Measurements from ENCODE around the gene GPR39.

GRCh38 chr2:132676999-132677398 is 260.4 kb downstream of the GPR39 start:
- TF ChIP-seq, protein P1, sequence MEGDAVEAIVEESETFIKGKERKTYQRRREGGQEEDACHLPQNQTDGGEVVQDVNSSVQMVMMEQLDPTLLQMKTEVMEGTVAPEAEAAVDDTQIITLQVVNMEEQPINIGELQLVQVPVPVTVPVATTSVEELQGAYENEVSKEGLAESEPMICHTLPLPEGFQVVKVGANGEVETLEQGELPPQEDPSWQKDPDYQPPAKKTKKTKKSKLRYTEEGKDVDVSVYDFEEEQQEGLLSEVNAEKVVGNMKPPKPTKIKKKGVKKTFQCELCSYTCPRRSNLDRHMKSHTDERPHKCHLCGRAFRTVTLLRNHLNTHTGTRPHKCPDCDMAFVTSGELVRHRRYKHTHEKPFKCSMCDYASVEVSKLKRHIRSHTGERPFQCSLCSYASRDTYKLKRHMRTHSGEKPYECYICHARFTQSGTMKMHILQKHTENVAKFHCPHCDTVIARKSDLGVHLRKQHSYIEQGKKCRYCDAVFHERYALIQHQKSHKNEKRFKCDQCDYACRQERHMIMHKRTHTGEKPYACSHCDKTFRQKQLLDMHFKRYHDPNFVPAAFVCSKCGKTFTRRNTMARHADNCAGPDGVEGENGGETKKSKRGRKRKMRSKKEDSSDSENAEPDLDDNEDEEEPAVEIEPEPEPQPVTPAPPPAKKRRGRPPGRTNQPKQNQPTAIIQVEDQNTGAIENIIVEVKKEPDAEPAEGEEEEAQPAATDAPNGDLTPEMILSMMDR (IDR thresholded peaks at IDR 0.05) = no peak
- no peak for TF ChIP-seq POLR2A (IDR thresholded peaks at IDR 0.05)

All from uterus (tissue), 2 donors.